Measurements from ENCODE around the gene ULK3.

Gene ULK3

DNA sequence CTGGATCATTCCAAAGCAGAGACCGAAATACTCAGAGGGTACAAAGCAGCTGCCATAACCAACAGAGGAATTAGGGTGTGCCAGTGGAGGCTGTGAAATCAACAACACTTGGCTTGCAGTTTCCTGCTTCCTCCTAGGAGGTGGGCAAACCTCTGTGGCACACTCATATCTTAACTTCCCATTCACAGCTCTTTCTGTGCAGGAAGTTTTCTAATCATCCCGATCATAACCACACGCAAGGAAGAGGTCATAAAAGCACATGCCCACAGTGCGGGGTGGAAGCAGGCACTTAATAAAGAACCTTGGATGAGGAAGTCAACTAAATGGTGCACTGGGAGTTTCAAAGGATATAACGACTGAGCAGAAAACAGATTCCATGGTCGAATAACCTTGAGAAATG is 25.1 kb upstream of the ULK3 start:
- peak in 2 of 56 donors; percentile 6 to 21 for DNase-seq

DNA sequence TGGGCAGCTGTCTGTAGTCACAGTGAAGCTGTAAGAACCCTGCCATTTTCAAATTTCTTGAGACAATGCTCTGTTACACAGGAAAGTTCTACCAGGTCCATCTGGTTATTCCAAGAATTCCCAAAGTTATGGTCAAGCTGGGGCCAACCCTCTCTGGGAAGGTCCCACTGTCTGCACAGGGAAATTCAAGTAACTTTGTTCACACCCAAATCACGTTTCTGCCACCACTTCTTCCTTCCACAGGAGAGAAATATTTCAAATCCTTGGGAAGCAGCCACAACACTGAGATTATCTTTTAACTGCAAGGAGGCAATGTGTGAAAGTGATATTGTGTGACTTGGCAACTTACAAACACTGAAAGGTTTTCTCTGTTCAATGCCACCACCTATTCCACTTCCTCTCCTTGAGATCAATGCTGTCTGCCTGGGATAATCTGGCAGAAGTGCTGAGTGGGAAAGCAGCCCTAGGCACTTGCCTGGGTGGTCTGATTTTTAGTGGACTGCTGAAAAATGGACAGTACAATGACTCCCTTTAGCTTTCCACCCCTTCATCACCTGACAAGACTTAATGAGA is 24.6 kb upstream of the ULK3 start:
- DNase-seq, result no peak

DNA sequence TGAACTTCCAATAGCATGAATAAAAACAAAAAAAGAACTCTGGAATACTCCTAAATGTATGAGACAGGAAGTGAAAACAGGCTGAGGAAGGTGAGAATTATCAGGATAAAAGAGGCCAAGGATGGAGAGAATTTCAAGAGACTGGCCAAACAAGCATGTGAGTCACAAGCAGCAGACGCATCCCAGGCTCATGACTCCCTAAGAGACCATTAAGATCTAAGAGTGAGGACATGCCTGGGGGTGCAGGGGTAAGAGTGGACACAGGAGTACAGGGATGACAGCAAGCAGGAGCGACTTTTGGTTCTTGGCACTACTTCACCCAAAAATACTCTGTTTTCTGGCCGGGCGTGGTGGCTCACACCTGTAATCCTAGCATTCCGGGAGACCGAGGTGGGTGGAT is 23.1 kb upstream of the ULK3 start:
- no peak for DNase-seq

DNA sequence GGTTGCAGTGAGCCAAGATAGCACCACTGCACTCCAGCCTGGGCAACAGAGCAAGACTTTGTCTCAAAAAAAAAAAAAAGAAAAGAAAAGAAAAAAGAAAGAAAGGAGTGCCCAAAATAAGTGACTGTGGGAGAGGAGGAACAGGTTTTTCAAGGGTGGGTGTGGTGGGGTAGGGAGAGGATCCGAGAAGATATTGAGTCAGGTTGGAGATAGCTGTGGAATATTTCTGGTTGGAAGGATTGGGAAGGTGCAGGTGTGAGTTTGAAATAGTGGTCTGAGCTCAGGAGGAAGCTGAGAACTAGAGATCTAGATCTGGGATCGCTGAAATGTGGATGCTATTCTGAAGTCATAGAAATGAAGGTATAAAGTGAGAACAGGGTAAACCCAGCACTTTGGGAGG is 22.4 kb upstream of the ULK3 start:
- DNase-seq, result no peak

DNA sequence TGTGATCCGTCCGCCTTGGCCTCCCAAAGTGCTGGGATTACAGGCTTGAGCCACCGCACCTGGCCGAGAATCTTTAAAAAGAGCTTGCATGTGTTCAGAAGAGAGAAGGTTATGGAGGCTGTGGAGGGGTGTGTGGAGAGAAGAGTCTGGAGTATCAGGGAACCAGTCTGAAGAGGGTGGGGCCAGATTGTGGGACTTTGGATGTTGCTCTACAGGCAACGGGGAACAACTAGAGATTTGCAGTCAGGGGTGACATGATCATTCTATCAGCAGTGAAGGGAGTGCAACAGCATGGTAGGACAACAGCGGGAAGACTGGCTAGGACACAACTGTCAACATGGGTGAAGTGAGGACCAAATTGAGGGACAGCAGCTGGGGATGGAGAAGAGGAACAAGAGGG is 21.3 kb upstream of the ULK3 start:
- no peak for DNase-seq

DNA sequence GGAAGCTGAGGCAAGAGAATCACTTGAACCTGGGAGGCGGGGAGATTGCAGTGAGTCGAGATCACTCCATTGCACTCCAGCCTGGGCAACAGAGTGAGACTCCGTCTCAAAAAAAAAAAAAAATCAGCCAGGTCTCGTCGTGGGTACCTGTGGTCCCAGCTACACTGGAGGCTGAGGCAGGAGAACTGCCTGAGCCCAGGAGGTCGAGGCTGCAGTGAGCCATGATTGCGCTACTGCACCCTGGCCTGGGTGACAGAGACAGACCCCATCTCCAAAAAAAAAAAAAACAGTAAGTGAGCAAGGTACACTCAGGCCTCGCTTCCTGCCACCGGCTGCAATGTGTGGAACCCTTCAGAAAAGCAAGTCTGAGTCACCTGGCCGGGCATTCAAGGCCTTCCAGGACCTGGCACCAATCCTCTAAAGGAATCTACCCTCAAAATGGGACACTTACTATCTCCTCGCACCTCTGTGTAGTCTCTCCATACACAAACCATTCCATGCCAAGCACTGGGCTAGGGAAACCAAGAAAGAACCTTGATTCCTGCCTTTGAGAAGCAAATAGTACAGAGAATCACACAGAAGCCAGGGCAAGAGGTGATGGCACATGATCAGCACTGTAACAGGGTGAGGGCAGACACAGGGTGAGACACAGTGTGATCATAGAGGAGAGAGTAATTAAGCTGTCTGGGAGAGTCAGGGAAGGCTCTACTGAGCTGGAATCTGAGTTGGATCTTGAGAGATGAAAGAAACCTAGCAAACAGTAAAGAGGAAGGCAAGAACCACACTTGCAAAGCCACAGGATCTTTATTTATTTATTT is 20.5 kb upstream of the ULK3 start:
- DNase-seq, result no peak

DNA sequence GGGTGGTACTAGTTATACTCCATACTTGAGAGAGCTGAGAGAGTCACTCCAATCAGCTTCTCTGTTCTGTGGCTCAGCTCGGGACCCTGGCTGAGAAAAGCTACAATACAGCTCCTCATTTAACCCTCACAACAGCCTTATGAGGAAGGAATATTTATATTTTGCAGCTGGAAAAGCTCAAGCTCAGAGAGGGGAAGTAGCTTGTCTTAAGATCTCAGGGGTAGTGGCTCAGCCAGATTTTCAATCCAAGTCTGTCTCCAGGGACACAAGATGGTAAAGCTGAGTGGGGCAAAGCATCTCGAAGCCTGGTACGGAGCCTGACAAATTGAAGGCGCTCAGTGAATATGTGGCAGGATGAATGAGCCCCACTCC is 15.4 kb upstream of the ULK3 start:
- DNase-seq, result no peak

DNA sequence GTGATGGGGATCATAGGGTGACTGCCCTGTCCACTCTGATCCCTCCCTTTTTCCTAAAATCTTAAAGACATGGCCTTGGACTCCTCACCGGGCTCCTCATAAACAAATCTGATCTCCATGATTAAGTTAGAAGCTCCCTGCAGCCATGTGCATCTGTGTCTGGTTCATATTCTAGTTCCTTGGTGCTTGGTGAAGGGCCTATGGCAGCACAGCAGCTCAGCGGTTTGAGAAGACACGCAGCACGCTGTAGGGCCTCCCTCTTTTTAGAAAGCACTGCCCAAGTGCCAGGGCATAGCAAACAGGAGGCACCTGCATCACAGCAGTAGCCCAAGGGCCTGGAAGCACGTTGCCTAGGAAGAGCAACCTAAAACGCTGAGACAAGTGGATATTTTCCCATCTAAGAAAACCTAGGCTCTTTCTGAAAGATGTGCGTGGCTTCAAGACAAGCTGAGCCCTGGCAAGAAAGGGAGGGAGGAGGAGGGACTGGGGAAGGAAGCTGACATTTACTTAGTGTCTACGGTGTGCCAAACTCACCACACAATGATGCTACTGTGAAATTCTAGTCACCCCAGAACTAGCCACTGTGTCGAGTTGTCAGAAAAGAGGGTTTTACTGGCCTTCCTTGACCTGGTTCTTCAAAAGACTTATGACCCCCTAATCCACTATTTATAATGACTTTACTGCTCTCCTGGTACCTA is 14.9 kb upstream of the ULK3 start:
- peak in 1 of 56 donors; percentile 11 for DNase-seq

DNA sequence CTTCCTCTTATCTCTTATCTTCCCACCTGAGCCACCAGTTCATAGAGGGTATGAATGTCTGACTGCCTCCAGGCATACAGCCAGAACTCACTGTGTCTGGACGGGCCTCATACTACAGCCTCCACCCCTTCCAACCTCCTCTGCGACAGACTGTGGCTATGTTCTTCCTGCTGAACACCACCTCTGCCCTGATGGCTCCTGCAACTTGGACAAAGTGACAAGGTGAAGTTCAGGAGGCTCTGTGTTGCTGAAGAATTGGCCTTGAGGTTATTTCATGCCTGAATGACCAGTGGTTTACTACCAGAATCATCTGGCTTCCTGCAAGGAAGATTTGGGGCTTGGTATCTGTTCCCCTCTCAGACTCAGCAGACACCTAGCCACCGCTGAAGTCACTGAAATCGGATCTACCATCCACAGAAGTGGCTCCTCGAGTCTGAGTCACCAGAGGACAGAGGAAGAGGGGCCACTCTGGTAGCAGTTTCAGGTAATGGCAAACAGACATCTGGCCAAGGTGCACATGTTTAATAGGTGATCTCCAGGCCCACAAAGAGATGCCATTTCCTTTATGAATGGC is 14.2 kb upstream of the ULK3 start:
- no peak for DNase-seq

DNA sequence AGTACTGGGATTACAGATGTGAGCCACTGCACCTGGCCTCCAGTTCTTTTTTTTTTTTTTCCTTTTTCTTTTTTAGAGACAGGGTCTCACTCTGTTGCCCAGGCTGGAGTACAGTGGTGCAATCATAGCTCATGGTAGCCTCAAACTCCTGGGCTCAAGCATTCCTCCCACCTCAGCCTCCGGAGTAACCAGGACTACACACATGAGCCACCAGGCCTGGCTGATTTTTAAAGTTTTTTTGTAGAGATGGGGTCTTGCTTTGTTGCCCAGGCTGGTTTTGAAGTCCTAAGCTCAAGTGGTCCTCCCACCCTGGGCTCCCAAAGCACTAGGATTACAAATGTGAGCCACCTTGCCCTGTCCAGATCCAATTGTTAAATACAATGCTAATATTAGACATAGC is 13.6 kb upstream of the ULK3 start:
- no peak for DNase-seq

DNA sequence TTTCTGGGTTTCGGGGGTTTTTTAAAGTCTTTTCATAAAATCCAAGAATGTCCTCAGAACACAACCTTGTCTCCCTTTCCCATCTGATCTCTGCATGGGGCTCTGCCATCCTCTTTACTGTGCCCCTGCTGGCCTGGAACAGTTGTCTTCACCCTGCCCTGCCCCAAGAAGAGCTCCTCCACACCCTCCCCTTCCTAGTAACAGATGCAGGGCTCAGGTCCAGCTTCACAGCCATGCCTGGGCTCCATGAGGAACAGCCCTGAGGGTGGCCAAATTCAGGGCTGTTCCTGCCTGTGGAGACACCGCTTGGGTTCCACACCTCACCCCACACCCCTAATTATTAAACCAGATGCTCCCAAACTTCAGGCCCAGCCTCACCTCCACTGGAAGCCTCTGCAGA is 12.9 kb upstream of the ULK3 start:
- DNase-seq, result no peak

DNA sequence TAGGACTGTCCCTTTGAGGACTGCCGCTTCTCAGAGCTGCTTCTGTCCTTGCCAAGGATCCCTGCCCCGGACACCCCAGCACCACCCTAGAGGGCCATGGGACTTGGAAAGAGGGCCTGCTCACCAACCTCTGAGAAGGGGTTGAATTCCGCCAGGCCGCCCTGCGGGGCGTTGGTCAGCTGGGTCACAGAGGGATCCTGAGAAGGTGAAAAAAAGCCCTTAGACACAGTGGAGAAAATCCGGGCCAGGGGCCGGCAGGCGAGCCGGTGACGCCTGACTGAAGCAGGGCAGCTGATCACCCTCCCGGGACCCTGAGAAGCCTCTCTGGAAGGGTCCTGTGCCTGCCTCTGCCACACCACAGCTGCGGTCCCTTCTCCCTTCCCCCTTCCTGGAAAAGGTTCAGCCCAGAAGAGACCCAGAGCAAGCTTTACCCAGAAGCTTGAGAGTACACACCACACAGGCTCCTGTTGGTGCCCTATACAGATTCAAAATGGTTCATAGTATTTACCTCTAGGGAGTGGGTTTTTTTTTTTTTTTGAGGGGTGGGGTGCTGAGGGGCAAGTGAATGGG is 11.6 kb upstream of the ULK3 start:
- no peak for DNase-seq

DNA sequence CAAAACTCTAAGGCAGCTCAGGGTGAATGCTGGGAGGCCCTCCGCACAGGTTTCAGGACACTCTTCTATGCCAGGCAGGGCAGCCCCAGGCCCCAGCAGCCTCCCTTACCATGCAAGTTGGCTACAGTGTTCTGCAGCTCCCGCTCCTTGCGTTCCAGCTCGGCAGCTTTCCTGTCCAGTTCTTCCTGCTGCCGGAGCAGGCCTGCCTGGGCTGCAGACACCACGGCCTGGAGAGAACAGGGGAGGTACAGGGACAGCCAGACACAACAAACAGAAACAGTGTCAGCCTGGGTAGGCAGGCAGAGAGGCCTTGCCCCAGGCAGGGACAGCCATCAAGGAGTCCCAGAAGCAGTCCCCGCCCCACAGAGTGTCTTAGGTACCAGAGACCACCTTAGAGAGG is 9.0 kb upstream of the ULK3 start:
- no peak for DNase-seq

DNA sequence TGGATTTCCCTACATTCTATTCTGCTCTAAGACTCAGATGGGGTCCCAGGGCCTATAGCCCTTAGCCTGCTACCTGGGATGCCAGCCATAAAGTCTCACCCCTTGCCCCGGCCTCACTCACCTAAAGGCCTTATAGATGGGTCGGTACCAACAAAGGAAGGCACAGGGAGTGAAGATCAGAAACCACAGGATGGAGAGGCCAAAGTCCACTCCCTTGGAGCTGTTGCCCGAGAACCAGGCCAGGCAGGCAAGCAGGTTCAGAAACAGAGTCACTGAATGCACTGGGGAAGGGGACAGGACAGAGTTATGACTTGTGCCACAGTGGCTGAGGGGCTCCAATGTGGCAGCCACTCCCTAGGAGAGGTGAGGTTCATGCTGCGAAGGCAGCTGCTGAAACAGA is 7.4 kb upstream of the ULK3 start:
- no peak for DNase-seq

DNA sequence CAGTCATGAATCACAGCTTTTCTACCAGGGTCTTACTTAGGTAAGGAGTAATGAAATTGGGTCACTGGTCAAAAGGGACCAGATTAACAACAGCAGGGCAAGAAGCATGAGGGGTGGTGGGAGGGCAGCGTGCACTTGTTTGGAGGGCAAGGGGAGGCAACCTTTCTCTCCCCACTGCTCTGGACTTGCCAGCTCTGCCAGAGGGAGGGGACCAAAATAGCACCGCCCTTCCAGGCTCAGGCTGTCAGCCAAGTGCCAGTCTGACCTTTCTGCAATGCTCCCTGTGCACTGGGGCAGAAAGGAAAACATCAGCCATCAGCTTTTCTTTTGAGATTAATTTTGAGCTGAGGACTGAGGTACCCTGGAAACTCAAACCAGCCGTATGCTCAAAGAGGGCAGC is 4.5 kb upstream of the ULK3 start:
- peak in 6 of 56 donors; percentile 9 to 37 (median 26) for DNase-seq

DNA sequence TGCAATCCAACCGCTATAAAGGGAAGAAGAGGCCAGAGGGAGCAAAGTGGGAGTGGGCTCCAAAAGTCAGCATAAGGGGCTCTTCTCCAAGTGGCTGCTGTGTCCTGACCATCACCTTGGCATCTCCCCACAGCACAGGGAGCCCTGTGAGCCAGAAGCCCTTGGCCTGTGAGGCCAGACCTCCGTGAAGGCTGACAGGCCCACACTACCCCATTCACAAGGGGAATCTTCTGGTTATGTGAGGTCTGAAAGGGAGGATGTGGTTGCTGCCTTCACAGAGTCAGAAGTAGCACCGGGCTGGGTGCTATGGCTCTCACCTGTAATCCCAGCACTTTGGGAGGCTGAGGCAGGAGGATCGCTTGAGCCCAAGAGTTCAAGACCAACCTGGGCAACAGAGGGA is 2.6 kb upstream of the ULK3 start:
- no peak for DNase-seq

DNA sequence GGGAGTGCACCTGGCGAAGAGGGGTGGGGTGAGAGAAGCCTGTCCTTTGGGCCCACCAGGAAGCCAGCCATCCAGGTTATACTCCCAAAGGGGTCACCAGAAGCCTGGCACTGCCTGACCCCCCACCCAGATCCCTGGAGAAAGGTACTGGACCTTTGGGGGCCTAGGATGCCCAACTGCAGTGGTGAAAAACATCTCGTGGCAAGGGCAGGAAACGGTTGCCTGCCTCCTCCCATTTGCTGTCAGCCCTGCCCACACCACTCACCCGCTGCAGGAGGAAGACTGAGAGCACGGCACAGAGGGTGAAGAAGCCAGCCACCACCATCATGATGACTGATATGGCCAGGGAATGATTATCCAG is 2.2 kb upstream of the ULK3 start:
- DNase-seq, result no peak

DNA sequence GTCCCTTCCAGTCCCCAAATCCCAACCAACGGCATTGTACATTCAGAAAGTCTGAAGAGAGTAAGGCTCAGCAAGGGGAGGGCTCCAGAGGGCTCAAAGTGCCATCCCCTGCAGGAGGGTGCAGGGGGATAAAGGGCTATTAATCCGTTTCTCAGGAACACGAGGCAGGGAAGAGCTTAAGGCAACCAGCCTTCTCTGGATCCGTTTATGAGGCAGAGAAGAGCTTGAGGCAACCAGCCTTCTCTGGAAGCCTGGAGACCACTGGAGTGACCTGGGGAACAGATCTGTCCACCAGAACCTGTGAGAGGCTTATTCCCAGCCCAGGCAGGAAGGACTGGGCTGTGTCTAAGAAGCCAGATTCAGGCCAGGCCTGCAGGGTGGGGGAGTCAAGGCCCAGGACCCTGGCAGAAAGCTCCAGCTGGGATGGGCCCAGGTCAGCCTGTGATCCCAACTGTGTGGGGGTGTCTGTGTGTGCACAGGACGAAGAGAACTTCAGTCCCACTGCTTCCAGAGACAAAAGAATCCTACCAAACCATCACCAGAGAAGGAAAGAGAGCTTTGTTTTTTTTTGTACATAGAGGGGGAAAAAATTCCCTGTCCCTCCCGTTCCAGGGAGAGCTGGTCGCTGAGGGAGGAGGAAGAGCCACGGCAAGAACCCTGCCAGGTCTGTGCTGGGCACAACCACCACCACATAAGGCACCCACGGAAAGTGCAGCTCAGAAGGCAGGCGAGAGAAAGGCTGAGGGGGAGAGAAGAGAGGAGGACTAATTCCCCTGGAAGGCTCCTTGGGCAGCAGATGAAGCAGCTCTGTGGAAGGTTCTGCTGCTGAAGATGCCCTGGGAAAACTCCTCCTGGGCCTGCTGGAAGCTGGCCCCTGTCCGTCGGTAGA is 1.6 kb upstream of the ULK3 start:
- no peak for DNase-seq

DNA sequence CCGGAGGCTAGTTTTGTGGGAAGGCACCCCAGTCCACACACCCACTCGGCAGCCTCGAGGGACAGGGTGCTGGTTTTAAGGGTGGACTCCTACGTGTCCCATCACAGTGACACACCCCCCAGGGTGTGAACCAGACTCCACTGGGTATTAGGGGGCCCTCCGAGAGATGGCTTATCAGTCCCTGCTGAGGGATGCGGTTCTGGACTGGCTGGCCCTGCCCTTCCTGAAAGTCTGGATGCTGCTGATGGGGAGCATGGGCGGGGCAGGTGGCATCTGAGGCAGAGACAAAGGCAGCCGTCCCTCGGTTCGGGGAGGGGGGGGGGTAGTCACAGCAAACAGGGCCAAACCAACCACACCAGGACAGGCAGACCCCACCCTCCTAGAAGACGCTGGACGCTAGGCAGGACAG is 939 bp upstream of the ULK3 start:
- DNase-seq, result no peak

DNA sequence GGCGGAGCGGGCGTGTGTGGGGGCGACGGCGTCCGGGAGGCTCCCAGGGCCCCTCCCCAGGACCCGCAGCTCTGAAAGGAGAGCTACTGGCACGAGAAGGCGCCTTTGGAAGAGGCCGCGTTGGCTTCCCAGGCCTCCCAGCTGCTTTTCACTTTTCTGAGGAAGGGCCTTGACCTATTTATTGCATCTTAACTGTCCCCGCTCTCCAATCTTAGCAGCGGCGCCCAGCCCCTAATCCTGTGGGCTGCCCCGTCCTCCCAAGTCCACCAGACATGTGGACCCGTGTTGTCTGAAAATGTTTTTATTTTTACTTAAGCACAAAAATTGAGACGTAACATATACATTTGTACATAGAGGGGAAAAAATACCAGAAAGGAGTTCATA is 481 bp upstream of the ULK3 start:
- DNase-seq, result no peak

DNA sequence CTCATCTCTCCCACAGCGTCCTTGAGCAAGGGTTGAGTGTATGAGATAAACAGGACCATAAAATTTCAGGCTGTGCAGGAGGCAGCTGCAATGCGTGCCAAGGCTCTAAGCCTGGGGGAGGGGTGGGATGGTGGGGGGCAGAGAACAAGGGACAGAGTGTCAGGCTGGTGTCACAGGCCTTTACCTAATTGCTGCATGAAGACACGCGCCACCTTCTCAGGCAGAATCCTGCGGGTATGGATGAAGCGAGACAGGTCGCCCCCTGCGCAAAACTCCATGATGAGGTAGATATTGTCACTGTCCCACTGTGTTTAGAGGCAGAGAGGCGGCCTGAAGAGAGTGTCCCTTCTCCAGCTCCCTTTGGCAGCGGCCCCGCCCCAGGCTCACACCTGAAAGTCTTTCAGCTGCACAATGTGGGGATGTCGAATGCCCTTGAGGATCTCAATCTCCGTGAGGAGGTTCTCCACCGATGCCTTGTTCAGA is 1.0 kb downstream of the ULK3 start:
- no peak for DNase-seq

Measured in nucleus accumbens (tissue), 56 donors.